ENCODE measurements around the gene VAMP1.

The VAMP1 gene

GRCh38 chr12:6444031-6444430 lies 26.4 kb downstream of the VAMP1 start:
- no peak for TF ChIP-seq SIN3A (IDR thresholded peaks at IDR 0.05; ENCODE audit: borderline replicate concordance, insufficient read depth, low read length)
- no peak for TF ChIP-seq POLR2AphosphoS5 (IDR thresholded peaks at IDR 0.05; ENCODE audit: low read depth, low read length)
- no peak for TF ChIP-seq FOXP2 (optimal IDR thresholded peaks at IDR 0.05; ENCODE audit: borderline replicate concordance, extremely low read depth, extremely low read length, insufficient read depth)
- TF ChIP-seq REST (IDR thresholded peaks at IDR 0.05; ENCODE audit: insufficient read depth in 1 of 2, low read depth in 2 of 2, low read length in 2 of 2) = no peak
- no peak for TF ChIP-seq TAF1 (IDR thresholded peaks at IDR 0.05; ENCODE audit: borderline replicate concordance, insufficient read depth, low read length)

DNA sequence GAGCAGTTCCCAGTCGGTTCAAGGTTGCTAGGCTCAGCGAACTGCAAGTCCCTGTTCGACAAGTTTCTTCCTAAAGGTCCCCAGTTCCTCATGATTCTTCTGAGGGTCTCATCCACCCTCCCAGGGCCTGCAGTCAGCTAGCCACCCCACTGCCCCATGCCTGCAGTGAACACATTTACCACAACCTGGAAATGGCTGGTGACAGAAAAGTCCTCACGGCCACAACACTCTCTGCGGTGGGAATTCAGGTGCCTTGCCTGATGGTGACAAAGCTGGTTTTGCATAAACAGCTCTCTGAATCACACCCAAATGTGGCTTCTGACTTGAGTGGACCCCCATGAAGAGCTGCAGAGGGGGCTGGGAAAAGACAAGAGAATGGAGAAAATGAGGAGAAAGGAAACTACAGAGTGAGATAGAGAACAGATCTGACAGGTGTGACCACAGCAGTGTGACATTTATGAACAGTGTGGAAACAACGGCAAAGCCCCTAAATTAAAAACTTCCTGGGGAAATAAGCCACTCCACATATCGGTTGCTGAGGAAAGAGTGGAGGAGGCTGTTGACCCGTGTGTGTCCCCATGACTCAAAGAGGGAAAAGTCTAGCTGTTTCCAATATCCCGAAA lies 27.0 kb downstream of the VAMP1 start:
- TF ChIP-seq FOXP2 (optimal IDR thresholded peaks at IDR 0.05; ENCODE audit: borderline replicate concordance, extremely low read depth, extremely low read length, insufficient read depth) (no peak), TAF1 (IDR thresholded peaks at IDR 0.05; ENCODE audit: borderline replicate concordance, insufficient read depth, low read length) (no peak), REST (IDR thresholded peaks at IDR 0.05; ENCODE audit: insufficient read depth in 1 of 2, low read depth in 2 of 2, low read length in 2 of 2) (no peak), SIN3A (IDR thresholded peaks at IDR 0.05; ENCODE audit: borderline replicate concordance, insufficient read depth, low read length) (no peak), POLR2AphosphoS5 (IDR thresholded peaks at IDR 0.05; ENCODE audit: low read depth, low read length) (no peak)

- no peak for TF ChIP-seq SIN3A (IDR thresholded peaks at IDR 0.05; ENCODE audit: borderline replicate concordance, insufficient read depth, low read length)
- no peak for TF ChIP-seq POLR2AphosphoS5 (IDR thresholded peaks at IDR 0.05; ENCODE audit: low read depth, low read length)
- TF ChIP-seq FOXP2 (optimal IDR thresholded peaks at IDR 0.05; ENCODE audit: borderline replicate concordance, extremely low read depth, extremely low read length, insufficient read depth) = no peak
- no peak for TF ChIP-seq TAF1 (IDR thresholded peaks at IDR 0.05; ENCODE audit: borderline replicate concordance, insufficient read depth, low read length)
- TF ChIP-seq REST (IDR thresholded peaks at IDR 0.05; ENCODE audit: insufficient read depth in 1 of 2, low read depth in 2 of 2, low read length in 2 of 2) = no peak
These were observed 27.6 kb downstream of the VAMP1 start for GRCh38 chr12:6442836-6443235.

DNA sequence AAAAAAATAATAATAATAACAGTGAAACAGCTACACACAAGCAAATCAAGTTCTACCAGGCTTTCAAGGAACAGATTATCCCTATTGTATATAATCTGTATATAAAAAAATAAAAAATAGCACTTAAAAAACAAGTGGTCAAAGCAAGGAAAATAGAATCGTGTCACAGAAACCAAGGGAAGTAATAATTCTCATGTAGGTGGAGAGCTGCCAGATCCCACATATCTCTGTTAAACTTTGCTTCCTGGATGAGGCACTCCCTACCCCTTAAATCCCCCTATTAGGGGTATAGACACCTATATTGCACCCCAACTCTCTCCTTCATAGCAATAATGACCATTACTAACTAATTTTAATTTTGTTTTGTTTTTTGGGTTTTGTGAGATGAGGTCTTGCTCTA lies 30.1 kb downstream of the VAMP1 start:
- TF ChIP-seq REST (IDR thresholded peaks at IDR 0.05; ENCODE audit: insufficient read depth in 1 of 2, low read depth in 2 of 2, low read length in 2 of 2) (no peak), TAF1 (IDR thresholded peaks at IDR 0.05; ENCODE audit: borderline replicate concordance, insufficient read depth, low read length) (no peak), FOXP2 (optimal IDR thresholded peaks at IDR 0.05; ENCODE audit: borderline replicate concordance, extremely low read depth, extremely low read length, insufficient read depth) (no peak), SIN3A (IDR thresholded peaks at IDR 0.05; ENCODE audit: borderline replicate concordance, insufficient read depth, low read length) (no peak), POLR2AphosphoS5 (IDR thresholded peaks at IDR 0.05; ENCODE audit: low read depth, low read length) (no peak)
